Body of pancreas (tissue), 4 donors: Measurements from ENCODE around the gene TMPRSS11D. TPM values are rescaled to one million over a fixed set of nuclear protein-coding genes. Genes with fewer than 3 reads are reported as not detected.

ENCODE experiments used
- ATAC-seq: fragments of 150-250 bp; one replicate; pipeline ENCODE4 v1.9.1; 2016
- DNase-seq, 4 donors: peaks; one replicate each; pipeline ENCODE4 v3.0.0-alpha.2; 2019
- H3K27ac ChIP-seq, 4 donors: fragments of 200-600 bp; sonication (generic); 1 replicate in 3 of 4; 2 replicates in 1 of 4; pipeline versions ENCODE4 v1.5.1 to v1.6.1; 2016 to 2019; ENCODE audit warnings: mild to moderate bottlenecking in 1 of 4, mixed read lengths in 1 of 4, moderate library complexity in 1 of 4
- H3K27me3 ChIP-seq, 2 donors: fragments of 200-600 bp; sonication (generic); one replicate each; pipeline ENCODE4 v1.6.0; 2016; ENCODE audit warnings: mild to moderate bottlenecking in 1 of 2
- H3K36me3 ChIP-seq, 2 donors: fragments of 200-600 bp; sonication (generic); replicated peaks in 1 of 2; 2 replicates each; pipeline ENCODE4 v1.5.1; 2016; ENCODE audit warnings: low read depth in 2 of 2; ENCODE audit not compliant: insufficient read depth in 1 of 2
- H3K4me1 ChIP-seq: fragments of 200-600 bp; sonication (generic); one replicate; pipeline ENCODE4 v1.6.0; 2016
- H3K4me3 ChIP-seq, 2 donors: fragments of 200-600 bp; sonication (generic); 1 replicate in 1 of 2; 2 replicates in 1 of 2; pipeline ENCODE4 v1.5.1; 2016 to 2019
- H3K9me3 ChIP-seq, 3 donors: fragments of 200-600 bp; sonication (generic); 1 replicate in 2 of 3; 2 replicates in 1 of 3; pipeline ENCODE4 v1.5.1; 2016
- CTCF ChIP-seq, 7 experiments: fragments of 450-650 bp in 4 of 7; fragments of 200-600 bp in 3 of 7; sonication (generic) in 3 of 7; IDR thresholded peaks; one replicate each; pipeline ENCODE4 v1.5.1; 2016 to 2019; ENCODE audit warnings: antibody characterized with exemption in 7 of 7
- POLR2A ChIP-seq, 3 donors: fragments of 450-650 bp; IDR thresholded peaks; one replicate each; pipeline ENCODE4 v1.6.1; 2016; ENCODE audit warnings: antibody characterized with exemption in 3 of 3, mild to moderate bottlenecking in 2 of 3
- WGBS, 2 donors: methylation state at CpG; one replicate each; pipeline ENCODE4 v1.1.5; 2017; 5-methylcytosine and 5-hydroxymethylcytosine counted together
- intact Hi-C: fragments of 100-400 bp; cut with DNase I; formaldehyde crosslinking; loops from one replicate; pipeline ENCODE4 v1.15.1; 2023
- total RNA-seq, 2 donors: library from RNA; depleted of rRNA; stranded (reverse); fragments of >200 nt; gene quantifications; one replicate each; pipeline ENCODE4 v1.1.0, GENCODE V29; 2016

The TMPRSS11D gene
- total RNA-seq, 2 donors from 2014 or later = not detected

GRCh38 chr4:67907650-67908049, 23.8 kb upstream of the TMPRSS11D start:
- Histone ChIP-seq H3K4me3 (no peak overlapping the region), H3K27me3 (no peaks in the 10 kb centered on the region), H3K27ac (no peak overlapping the region), H3K9me3 (no peaks in the 10 kb centered on the region), H3K4me1 (peaks cover 14% of the 10 kb centered on the region), H3K36me3 (no peaks in the 10 kb centered on the region)
- DNase-seq (no peak), ATAC-seq (no peak)
- 89 to 96% methylated on average over 2 to 4 of the region's 4 CpGs for WGBS, 2 donors
- TF ChIP-seq CTCF (IDR thresholded peaks at IDR 0.05) (no peak), POLR2A (IDR thresholded peaks at IDR 0.05) (no peak)
- intact Hi-C loops = no loop called here

DNA sequence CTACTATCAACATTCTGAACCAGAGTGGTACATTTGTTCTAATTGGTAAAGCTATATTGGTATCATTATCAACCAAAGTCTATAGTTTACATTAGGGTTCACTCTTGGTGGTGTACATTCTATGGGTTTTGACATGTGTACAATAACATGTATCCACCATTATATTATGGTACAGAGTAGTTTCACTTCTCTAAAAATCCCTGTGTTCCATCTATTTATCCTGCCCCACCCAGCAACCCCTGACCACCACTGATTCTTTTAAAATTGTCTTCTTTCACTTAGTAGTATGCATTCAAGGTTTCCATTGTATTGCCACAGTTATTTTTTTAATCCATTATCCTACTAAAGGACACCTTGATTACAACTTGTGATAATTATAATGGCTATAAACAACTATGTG, 15.3 kb upstream of the TMPRSS11D start:
- no peak for TF ChIP-seq CTCF (IDR thresholded peaks at IDR 0.05)
- TF ChIP-seq POLR2A (IDR thresholded peaks at IDR 0.05) = no peak
- intact Hi-C loops = no loop called here

GRCh38 chr4:67897686-67898085, 13.9 kb upstream of the TMPRSS11D start:
- Histone ChIP-seq H3K4me1 (no peaks in the 10 kb centered on the region), H3K27ac (no peak overlapping the region), H3K9me3 (no peaks in the 10 kb centered on the region), H3K36me3 (no peaks in the 10 kb centered on the region), H3K27me3 (no peaks in the 10 kb centered on the region), H3K4me3 (no peak overlapping the region)
- no peak for DNase-seq
- intact Hi-C loops = no loop called here
- TF ChIP-seq CTCF (IDR thresholded peaks at IDR 0.05) = no peak
- no peak for TF ChIP-seq POLR2A (IDR thresholded peaks at IDR 0.05)
- no peak for ATAC-seq

More for the DNA sequence above, 15.3 kb upstream of the TMPRSS11D start:
- no peaks in the 10 kb centered on the region for H3K36me3 ChIP-seq
- ATAC-seq (no peak), DNase-seq (no peak)
- H3K27ac ChIP-seq = no peak overlapping the region
- H3K4me3 ChIP-seq = no peak overlapping the region
- no peaks in the 10 kb centered on the region for H3K4me1 ChIP-seq
- H3K9me3 ChIP-seq = no peaks in the 10 kb centered on the region
- H3K27me3 ChIP-seq = no peaks in the 10 kb centered on the region

GRCh38 chr4:67896421-67897065, 12.7 kb upstream of the TMPRSS11D start:
- TF ChIP-seq CTCF (IDR thresholded peaks at IDR 0.05) (no peak), POLR2A (IDR thresholded peaks at IDR 0.05) (no peak)
- 92 to 98% methylated on average over 9 to 23 of the region's 26 CpGs for WGBS, 2 donors
- no peak for ATAC-seq
- Histone ChIP-seq H3K36me3 (no peaks in the 10 kb centered on the region), H3K4me1 (no peaks in the 10 kb centered on the region), H3K27ac (no peak overlapping the region), H3K27me3 (no peaks in the 10 kb centered on the region), H3K4me3 (no peak overlapping the region), H3K9me3 (no peaks in the 10 kb centered on the region)
- intact Hi-C loops = no loop called here
- no peak for DNase-seq

DNA sequence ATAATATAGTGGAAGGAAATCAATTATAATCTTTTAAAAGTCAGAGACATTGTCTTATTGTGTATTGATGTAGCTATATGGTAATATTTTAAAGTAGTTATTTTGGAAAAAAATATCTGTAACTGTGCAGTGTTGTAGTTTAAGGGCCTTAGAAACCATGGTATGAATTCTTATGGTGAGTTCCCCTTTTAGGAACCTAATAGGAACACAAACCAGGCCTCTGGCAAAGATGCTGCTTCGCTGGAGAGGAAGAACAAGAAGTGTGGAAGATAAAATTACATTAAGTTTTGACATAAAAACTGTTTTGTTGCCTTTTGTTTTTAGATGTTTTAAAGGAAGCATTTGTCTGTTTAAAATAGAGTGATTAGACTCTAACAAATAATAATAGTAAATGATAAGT, 10.9 kb upstream of the TMPRSS11D start:
- Histone ChIP-seq H3K4me1 (no peaks in the 10 kb centered on the region), H3K4me3 (no peak overlapping the region), H3K36me3 (no peaks in the 10 kb centered on the region), H3K9me3 (no peaks in the 10 kb centered on the region), H3K27me3 (no peaks in the 10 kb centered on the region), H3K27ac (no peak overlapping the region)
- TF ChIP-seq CTCF (IDR thresholded peaks at IDR 0.05) = no peak
- no peak for TF ChIP-seq POLR2A (IDR thresholded peaks at IDR 0.05)
- 76 to 85% methylated on average over 1 of the region's 1 CpG for WGBS, 2 donors
- ATAC-seq (no peak), DNase-seq (no peak)
- intact Hi-C loops = no loop called here
